Smooth muscle cell (in vitro differentiated cells): ENCODE data around the gene XPO6. TPM values are rescaled to one million over a fixed set of nuclear protein-coding genes. Genes with fewer than 3 reads are reported as not detected.

Experiments
- DNase-seq: peaks from one replicate; lab custom pipeline; 2025; ENCODE audit not compliant: unreplicated experiment; lab: John Stamatoyannopoulos, UW
- H2AFZ ChIP-seq: fragments of 200-600 bp; sonication (generic); 2 replicates; pipeline ENCODE4 v1.6.0; 2016; ENCODE audit warnings: antibody characterized with exemption, low read depth, mild to moderate bottlenecking
- H3F3A ChIP-seq: fragments of 200-600 bp; sonication (generic); 2 replicates; pipeline ENCODE4 v1.6.0; 2017; ENCODE audit warnings: antibody characterized with exemption, low read depth
- H3K27ac ChIP-seq: fragments of 200-600 bp; sonication (generic); 2 replicates; pipeline ENCODE4 v1.5.1; 2016; ENCODE audit warnings: low read depth, mild to moderate bottlenecking
- H3K27me3 ChIP-seq: fragments of 200-600 bp; sonication (generic); 2 replicates; pipeline ENCODE4 v1.6.1; 2016; ENCODE audit warnings: low read depth, mild to moderate bottlenecking
- H3K36me3 ChIP-seq: fragments of 200-600 bp; sonication (generic); 2 replicates; pipeline ENCODE4 v1.5.1; 2016; ENCODE audit warnings: low read depth
- H3K4me1 ChIP-seq: fragments of 200-600 bp; sonication (generic); 2 replicates; pipeline ENCODE4 v1.5.1; 2016; ENCODE audit warnings: low read depth
- H3K4me2 ChIP-seq: fragments of 200-600 bp; sonication (generic); 2 replicates; pipeline ENCODE4 v1.6.0; 2016; ENCODE audit warnings: mild to moderate bottlenecking
- H3K4me3 ChIP-seq: fragments of 200-600 bp; sonication (generic); 2 replicates; pipeline ENCODE4 v1.5.1; 2016; ENCODE audit warnings: mild to moderate bottlenecking
- H3K79me2 ChIP-seq: fragments of 200-600 bp; sonication (generic); 2 replicates; pipeline ENCODE4 v1.6.0; 2016; ENCODE audit warnings: low read depth, mild to moderate bottlenecking
- H3K9ac ChIP-seq: fragments of 200-600 bp; sonication (generic); 2 replicates; pipeline ENCODE4 v1.6.0; 2016; ENCODE audit warnings: low read depth
- H3K9me3 ChIP-seq: fragments of 200-600 bp; sonication (generic); replicated peaks from 2 replicates; pipeline ENCODE4 v1.5.1; 2016; ENCODE audit warnings: low read depth
- H4K20me1 ChIP-seq: fragments of 200-600 bp; sonication (generic); 2 replicates; pipeline ENCODE4 v1.6.0; 2016; ENCODE audit warnings: low read depth
- WGBS: methylation state at CpG from one replicate; pipeline ENCODE4 v1.1.7; 2016; ENCODE audit warnings: low lambda C conversion rate; 5-methylcytosine and 5-hydroxymethylcytosine counted together
- polyA plus RNA-seq: library from polyadenylated mRNA; unstranded; fragments of >200 nt; fragmentation: Nextera tagmentation; extraction: Ambion mirVana; gene quantifications from 2 replicates; pipeline ENCODE4 v1.2.1, GENCODE V29; 2016
- total RNA-seq: library from RNA; depleted of rRNA; stranded (reverse); fragments of >200 nt; gene quantifications from 2 replicates; pipeline ENCODE4 v1.2.3, GENCODE V29; 2014
- TF ChIP-seq, protein P1 (sequence below): fragments of 200-600 bp; sonication (generic); IDR thresholded peaks from 2 replicates; pipeline ENCODE4 v1.5.1; 2017; ENCODE audit warnings: borderline replicate concordance, mild to moderate bottlenecking, antibody characterized with exemption; ENCODE audit not compliant: insufficient read depth, poor library complexity, severe bottlenecking

The XPO6 gene
- total and polyA plus RNA-seq, 2 experiments from 2014 or later, result 42.1 to 82.1 TPM

DNA sequence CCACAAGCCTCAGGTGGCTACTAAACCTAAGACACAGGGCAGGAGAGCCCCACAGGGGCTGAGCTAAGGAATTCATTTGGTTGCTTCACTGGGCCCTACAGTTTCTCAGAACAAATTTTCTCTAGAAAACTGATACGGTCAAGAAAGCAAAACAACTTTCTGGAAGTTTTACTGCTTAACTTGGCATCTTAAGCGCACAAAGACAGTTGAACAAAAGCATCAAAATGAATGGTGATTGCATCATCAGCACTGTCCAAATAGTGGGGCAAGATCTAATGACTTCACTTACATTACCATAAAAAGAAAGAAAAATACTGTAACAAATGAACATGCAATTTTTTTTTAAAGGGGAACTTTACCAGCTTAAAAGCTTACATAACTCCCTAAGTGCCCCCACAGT is 47.6 kb downstream of the XPO6 start:
- H2AFZ ChIP-seq, result no peak overlapping the region
- H3K4me3 ChIP-seq, result no peak overlapping the region
- H3K27ac ChIP-seq, result no peak overlapping the region
- no peaks in the 10 kb centered on the region for H3K27me3 ChIP-seq
- peaks cover 86% of the 10 kb centered on the region for H4K20me1 ChIP-seq
- H3K4me1 ChIP-seq, result no peaks in the 10 kb centered on the region
- H3K9ac ChIP-seq, result no peak overlapping the region
- TF ChIP-seq, protein P1, sequence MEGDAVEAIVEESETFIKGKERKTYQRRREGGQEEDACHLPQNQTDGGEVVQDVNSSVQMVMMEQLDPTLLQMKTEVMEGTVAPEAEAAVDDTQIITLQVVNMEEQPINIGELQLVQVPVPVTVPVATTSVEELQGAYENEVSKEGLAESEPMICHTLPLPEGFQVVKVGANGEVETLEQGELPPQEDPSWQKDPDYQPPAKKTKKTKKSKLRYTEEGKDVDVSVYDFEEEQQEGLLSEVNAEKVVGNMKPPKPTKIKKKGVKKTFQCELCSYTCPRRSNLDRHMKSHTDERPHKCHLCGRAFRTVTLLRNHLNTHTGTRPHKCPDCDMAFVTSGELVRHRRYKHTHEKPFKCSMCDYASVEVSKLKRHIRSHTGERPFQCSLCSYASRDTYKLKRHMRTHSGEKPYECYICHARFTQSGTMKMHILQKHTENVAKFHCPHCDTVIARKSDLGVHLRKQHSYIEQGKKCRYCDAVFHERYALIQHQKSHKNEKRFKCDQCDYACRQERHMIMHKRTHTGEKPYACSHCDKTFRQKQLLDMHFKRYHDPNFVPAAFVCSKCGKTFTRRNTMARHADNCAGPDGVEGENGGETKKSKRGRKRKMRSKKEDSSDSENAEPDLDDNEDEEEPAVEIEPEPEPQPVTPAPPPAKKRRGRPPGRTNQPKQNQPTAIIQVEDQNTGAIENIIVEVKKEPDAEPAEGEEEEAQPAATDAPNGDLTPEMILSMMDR, result no peak
- peaks cover 42% of the 10 kb centered on the region for H3K79me2 ChIP-seq
- DNase-seq, result no peak
- H3K36me3 ChIP-seq, result peaks cover 13% of the 10 kb centered on the region
- H3K9me3 ChIP-seq, result no peaks in the 10 kb centered on the region
- 89% methylated on average over 2 of the region's 2 CpGs for WGBS
- no peak overlapping the region for H3K4me2 ChIP-seq
- H3F3A ChIP-seq, result peaks cover 11% of the 10 kb centered on the region

DNA sequence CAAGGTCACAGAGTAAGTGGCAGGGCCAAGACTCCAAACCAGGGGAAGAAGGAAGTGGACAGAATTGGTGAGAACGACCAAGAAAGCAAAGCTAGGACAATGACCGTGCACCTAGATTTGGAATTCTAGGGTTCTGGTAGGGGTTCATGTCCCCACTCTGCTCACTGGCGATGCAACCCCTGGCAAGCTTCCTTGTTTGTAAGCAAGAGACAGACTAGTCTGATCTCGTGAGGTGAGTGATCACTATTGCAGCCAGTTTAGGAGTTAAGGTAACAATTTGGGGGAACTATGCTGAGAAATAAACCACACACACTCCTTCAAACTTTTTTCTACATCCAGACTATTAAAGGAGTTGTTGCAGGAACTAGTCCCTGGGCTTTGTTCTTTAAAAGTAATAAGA is 48.1 kb downstream of the XPO6 start:
- peaks cover 13% of the 10 kb centered on the region for H3K36me3 ChIP-seq
- TF ChIP-seq, protein P1, result no peak
- no peaks in the 10 kb centered on the region for H3K4me1 ChIP-seq
- no peak for DNase-seq
- peaks cover 46% of the 10 kb centered on the region for H3K79me2 ChIP-seq
- no peaks in the 10 kb centered on the region for H3K27me3 ChIP-seq
- no peak overlapping the region for H3K4me3 ChIP-seq
- H4K20me1 ChIP-seq, result peaks cover 82% of the 10 kb centered on the region
- no peaks in the 10 kb centered on the region for H3K9me3 ChIP-seq
- 95% methylated on average over 4 of the region's 4 CpGs for WGBS
- H2AFZ ChIP-seq, result no peak overlapping the region
- no peak overlapping the region for H3K9ac ChIP-seq
- no peak overlapping the region for H3K4me2 ChIP-seq
- peaks cover 11% of the 10 kb centered on the region for H3F3A ChIP-seq
- no peak overlapping the region for H3K27ac ChIP-seq

DNA sequence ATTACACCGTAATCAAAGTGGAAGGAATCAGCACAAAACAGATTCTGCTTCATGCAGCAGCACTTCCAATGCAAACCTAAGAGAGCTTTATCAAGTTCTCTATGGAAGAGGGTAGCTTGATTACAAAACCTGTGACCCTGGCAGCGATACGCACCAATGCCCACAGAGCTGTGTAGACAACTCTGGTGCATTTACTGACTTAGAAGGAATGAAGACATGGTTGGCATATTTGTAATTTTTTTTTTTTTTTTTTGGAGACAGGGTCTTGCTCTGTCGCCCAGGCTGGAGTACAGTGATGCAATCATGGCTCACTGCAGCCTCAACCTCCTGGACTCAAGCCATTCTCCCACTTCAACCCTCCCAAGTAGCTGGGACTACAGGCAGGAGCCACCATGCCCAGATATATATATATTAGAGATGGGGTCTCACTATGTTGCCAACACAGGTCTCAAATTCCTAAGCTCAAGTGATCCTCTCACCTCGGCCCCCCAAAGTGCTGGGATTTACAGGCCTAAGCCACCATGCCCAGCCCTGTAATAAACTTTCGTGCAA is 49.4 kb downstream of the XPO6 start:
- Histone ChIP-seq H3K4me2 (no peak overlapping the region), H3K9ac (no peak overlapping the region), H3K4me1 (no peaks in the 10 kb centered on the region), H3K79me2 (peaks cover 50% of the 10 kb centered on the region), H4K20me1 (peaks cover 80% of the 10 kb centered on the region), H3K27me3 (no peaks in the 10 kb centered on the region), H2AFZ (no peak overlapping the region), H3K9me3 (no peaks in the 10 kb centered on the region), H3K4me3 (no peak overlapping the region), H3F3A (peaks cover 9% of the 10 kb centered on the region), H3K36me3 (peaks cover 13% of the 10 kb centered on the region), H3K27ac (no peak overlapping the region)
- WGBS, result 96% methylated on average over 6 of the region's 6 CpGs
- DNase-seq, result no peak
- TF ChIP-seq, protein P1, result no peak

DNA sequence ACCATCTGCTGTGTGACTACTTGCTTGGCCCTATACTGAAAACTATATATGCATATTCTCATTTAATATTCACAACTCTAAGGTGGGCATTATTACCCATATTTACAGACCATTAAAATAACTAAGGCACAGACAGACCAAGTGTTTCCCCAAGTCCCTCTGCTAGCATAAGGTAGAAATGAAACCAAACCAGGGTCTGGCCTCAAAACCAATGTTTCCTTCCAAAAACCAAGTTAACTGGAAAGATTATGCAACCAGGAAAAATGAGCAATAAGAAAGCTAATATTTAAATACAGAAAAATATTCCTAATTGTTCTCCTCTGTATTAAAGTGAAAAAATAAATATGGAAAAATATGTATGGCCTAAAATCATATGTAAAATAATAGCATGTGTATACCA is 50.1 kb downstream of the XPO6 start:
- Histone ChIP-seq H3K9me3 (no peaks in the 10 kb centered on the region), H3K79me2 (peaks cover 50% of the 10 kb centered on the region), H3K36me3 (peaks cover 13% of the 10 kb centered on the region), H4K20me1 (peaks cover 78% of the 10 kb centered on the region), H2AFZ (no peak overlapping the region), H3K4me3 (no peak overlapping the region), H3K27ac (no peak overlapping the region), H3K27me3 (no peaks in the 10 kb centered on the region), H3K4me2 (no peak overlapping the region), H3K4me1 (no peaks in the 10 kb centered on the region), H3K9ac (no peak overlapping the region), H3F3A (peaks cover 6% of the 10 kb centered on the region)
- TF ChIP-seq, protein P1, result no peak
- DNase-seq, result no peak
